Germinal center (tissue), 1 donor: ENCODE results near the gene HSPA13.
"Not testable (repeated sequence)": the region's sequence is repeated elsewhere in the genome, so short reads cannot be mapped to it uniquely, and the experiment has no call there.

Source experiments
- DNase-seq: peaks from one replicate; pipeline ENCODE4 v3.0.0; 2012; ENCODE audit warnings: mixed read lengths, low spot score

The HSPA13 gene, protein sequence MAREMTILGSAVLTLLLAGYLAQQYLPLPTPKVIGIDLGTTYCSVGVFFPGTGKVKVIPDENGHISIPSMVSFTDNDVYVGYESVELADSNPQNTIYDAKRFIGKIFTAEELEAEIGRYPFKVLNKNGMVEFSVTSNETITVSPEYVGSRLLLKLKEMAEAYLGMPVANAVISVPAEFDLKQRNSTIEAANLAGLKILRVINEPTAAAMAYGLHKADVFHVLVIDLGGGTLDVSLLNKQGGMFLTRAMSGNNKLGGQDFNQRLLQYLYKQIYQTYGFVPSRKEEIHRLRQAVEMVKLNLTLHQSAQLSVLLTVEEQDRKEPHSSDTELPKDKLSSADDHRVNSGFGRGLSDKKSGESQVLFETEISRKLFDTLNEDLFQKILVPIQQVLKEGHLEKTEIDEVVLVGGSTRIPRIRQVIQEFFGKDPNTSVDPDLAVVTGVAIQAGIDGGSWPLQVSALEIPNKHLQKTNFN

DNA sequence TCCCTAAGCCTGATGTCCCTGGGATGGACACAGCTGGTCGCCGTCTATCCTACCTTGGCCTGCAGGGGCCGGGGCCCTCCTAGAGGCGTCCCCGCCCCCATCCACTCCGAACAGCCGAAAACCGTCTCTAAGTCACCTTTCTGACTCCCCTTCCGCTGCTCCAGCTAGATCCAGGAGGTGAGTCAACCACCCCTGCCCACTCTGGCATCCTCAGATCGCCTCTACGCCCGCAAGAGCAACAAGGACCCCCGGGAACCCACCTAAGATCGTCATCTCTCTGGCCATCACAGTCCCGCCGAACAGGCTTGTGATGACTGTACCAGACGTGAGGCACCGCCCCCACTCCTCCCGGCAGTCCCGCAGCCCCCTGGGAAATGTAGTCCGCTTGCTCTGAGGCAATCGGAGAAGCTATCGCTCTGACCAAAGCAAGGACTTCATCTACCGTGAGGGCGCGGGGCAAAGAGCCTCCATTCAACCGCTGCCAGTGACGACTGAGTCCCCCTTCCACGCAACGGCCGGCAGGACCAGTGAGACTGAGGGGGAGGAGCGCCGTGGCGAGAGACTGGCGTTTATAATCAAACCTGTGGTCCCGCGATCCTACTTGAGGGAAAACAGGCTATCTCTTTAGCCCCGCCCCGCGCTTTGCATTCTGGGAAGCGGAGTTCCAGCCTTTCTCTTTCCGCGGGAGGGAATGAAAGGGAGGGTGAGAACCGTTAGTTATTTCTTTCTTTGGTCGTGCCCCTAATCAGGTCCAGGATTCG is at the start of gene HSPA13:
TSS of gene HSPA13 (minus strand) at position 312 of the 761 bp plus-strand sequence. CDS start at position 285, 27 bp downstream.
- DNase-seq, result peak; percentile 96

DNA sequence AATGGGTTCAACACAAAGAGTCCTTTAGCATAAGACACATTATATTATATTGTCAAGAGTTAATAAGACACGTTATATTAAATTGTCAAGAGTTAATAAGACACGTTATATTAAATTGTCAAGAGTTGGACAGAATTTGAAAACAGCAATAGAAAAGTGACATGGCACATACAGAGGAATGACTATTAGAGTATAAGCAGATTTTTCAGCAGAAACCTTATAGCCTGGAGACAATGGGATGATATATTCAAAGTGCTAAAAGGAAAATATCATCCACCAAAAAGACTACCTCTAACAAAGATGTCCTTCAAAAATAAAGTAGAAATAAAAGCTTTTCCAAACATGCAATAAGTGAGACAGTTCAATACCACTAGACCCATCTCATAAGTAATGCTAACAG is 36.0 kb upstream of the HSPA13 start:
- DNase-seq, result no peak

DNA sequence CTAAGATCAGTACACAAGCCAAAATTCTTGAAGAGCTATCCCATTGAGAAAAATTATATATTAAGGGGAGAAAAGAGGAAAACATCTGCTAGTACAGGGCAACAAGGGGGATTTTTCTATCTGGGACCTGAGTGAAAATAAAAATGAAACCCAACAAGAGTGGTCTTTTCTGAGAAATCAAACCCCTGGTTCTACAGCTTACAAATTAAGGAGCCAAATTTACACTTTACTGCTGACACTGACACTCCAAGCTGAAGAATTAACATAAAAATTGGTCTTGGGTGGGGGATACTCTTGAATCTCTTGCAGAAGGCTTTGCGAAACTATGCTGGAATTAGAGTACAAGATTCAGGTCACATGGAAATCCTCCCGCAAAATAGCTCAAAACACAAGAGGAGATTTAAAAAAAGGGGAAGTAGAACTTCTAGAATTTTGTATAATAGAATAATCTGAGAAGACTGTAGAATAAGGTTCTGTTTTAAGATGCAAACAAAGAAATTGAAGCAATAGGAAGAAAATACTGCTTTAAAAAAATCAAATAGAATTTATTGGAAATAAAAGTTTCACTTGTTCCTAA is 32.1 kb upstream of the HSPA13 start:
- no peak for DNase-seq

DNA sequence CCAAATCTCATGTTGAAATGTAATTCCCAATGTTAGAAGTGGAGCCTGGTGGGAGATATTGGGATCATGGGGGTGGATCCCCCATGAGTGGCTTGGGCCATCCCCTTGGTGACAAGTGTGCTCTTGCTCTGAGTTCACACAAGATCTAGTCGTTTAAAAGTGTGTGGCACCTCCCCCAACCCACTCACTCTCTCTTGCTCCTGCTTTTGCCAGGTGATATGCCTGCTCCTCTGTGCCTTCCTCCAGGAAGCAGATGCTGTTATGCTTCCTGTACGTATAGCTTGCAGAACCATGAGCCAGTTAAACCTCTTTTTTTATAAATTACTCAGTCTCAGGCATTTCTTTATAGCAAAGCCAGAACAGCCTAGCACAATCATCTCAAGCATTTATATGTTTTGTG is 23.0 kb upstream of the HSPA13 start:
- DNase-seq, result no peak

DNA sequence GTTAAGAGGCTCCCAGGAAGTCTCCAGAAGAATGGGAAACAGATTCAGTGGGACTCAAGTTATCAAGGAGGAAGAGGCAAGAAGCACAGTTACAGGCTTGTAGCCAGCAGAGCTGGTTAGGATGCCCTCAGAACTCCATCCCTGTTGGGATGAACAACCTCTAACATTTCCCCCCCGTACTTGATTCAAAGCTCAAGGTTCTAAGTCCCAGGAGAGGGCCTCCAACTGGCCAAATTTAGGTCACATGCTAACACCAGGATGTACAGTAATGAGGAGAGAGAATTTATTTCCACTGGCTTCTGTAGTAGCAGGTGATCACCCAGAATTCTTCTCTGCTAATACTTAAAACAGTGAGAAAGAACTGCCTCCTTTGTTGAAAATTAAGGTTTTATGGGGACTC is 22.3 kb upstream of the HSPA13 start:
- DNase-seq, result no peak

DNA sequence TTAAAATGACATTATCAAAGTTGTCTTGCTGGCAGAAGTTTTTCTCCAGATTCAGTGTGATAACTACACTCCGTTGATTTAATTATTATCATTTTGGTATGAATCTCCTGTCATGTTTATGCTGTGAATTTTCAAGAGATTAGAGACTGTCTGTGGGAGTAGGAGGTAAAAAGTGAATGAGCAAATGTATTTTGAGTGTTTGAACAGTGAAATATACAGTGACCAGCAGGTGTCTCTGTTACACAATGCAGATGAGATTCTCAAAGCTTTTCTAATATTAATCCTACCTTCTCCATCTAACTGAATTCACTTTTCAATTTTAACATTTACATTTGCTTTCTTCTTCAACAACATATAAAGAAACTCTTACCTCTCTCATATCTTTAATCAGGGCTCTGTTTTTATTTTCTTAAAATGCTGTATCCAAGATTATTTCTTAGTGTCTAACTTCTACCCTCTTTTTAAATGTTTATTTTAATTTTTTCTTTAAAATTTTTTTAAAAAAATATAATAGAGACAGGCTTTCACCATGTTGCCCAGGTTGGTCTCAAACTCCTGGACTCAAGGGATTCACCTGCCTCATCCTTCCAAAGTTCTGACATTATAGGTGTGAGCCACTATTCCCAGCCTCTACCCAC is 20.9 kb upstream of the HSPA13 start:
- peak; percentile 20 for DNase-seq

DNA sequence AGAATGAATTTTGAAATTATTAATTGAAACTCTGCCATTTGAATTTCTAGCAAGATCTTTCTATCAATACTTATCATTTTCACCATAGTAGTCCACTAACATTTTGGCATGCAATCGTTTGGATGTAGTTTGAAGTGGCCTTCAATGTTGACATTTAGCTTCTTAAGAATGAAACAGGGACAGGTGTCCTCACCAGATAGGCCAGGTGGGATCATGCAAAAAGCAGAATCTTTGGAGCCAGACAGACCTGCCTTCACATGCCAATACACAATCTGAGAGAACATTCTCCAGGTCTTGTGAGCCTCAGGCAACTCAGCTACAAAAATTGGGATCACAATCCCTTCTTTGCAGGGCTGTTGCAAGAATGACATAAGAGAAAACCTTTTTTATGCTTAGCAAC is 18.3 kb upstream of the HSPA13 start:
- DNase-seq, result no peak

DNA sequence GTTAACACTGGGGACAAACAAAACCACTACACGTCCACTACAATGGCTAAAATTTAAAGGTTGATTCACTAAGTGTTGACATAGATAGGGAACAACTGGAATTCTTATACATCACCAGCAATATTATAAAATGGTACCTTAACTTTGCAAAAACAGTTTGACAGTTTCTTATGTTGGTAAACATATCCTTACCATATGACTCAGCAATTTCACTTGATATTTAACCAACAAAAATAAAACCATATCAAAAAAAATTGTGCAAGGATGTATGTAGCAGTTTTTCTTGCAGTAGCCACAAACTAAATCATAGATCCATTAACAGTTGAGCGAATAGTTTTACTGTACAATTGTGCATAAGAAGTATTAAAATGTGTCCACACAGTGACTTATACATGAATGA is 5.3 kb upstream of the HSPA13 start:
- no peak for DNase-seq

DNA sequence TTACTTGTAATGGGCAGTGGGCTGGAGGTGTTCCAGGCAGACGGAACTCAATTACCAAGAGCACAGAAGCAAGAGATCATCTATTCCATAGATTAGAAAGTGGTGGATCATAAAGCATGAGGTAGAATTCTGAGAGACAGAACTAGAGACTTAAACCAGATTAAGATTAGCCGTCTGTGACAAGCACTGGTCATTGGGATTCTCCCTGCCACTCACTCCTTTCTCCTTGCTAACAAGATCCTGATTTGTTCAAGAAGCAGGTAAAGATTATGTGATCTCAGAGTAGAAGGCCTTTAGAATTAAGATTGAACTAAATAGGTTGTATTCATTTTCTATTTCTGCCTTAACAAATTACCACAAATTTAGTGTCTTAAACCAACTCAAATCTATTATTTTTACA is 1.5 kb upstream of the HSPA13 start:
- DNase-seq, result no peak

DNA sequence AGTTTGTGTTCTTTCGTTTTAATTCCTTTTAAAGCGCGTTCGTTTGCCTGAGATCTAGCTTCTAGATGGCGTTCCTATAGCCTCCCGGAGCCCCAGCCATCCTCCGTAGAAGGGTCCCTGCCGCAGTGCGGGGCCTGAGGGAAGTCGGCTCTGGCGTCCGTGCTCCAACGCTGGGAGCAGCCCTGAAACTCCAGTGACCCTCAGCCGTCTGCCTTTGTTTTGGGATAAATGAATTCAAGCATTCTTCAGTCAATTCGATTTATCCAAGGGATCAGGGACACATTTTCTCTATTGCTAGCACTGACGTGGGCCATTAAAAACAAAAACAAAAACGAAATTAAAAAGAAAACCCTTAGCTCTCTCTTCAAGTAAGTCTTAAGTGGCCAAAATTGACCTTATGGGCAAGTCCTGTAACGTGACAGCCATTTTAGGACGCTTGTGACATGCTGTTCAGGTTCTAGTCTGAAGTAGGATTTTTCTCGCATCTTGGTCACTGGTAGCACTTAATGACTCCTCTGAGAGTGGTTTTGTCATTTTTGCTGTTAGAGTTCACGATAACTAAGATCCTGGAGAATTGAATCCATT is 742 bp upstream of the HSPA13 start:
- DNase-seq, result no peak

DNA sequence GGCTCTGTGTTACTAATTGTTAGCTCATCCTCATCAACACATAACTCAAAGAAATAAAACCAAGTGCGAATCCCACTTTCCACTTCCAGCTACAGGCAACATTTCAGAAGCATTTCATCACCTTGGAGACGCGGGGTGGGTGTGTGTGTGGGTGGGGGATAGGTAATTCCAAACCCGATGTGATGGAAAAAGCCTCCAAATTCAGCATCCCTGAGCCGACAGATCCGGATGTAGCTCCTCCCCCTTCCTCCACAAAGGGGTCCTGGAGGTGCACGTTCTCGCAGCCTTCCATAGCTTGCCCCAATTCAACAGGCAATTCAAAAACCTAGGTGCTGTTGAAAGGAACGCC is 486 bp downstream of the HSPA13 start:
- DNase-seq, result peak; percentile 45

DNA sequence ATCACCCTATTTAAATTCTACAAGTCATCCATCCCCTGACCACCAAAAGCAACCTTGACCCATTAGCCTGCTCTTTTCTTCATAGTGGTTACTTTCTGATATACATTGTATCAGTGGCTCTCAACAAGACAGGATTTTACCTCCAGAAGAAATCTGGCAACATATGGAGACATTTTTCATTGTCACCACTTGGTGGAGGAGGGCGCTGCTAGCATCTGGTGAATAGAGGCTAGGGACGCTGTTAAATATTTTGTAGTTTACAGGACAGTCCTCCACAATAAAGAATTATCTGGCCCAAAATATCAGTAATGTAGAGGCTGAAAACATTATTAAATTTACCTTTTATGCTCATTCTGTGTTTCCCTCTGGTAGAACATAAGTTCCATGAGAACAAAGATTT is 6.1 kb downstream of the HSPA13 start:
- DNase-seq, result no peak

DNA sequence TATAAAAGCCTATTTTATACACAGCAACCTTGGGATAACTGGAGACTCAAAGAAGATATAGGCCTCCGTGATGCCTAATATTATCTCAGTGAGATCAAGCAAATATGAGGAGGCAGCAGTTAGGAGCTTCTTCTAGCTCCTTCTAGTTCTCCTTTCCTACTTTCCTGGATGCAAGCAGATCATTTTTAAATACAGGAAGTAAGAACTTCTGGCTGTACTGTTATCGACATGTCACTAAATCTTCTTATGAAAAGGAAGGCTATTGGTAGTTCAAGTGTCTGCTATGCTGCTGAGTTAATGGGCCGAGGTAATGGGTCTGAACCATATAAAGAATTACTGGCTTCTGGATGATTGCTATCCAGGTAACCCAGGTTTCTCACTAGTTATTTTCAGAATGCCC is 15.9 kb downstream of the HSPA13 start:
- DNase-seq, result no peak

DNA sequence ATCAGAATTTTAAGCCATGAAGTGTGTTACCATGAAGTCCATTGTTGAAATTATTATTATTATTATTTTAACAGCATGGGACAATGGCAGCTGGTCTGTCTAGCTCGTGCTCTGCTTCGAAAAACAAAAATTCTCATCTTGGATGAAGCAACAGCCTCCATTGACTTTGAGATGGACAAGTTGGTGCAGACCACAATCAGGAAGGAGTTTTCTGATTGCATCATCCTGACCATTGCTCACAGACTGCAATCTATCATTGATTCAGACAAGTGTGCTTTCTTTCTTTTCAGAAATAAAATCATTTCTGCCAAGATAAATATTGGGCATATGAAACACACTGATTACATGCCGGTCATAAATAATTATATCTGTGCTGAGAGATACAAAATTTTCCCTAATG is 21.0 kb downstream of the HSPA13 start:
- DNase-seq, result no peak

DNA sequence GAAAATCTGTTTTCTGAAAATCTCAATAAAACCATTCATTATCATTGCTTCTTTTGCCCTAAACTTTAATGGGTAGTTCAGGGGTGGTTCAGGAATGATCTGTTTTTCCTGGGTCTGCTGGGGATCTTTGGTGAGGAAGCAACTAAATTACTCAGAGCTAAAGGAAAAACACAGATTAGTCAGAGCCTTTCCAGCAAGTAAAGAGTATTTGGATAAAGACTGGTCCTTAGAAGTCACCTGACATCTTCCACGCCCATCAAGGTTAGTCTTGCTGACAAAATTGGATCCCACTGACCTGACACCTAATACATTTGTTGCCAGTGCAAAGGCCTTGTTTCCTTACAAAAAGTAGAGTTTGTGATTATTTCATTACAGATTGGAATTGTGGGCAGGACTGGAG is 24.2 kb downstream of the HSPA13 start:
- no peak for DNase-seq

DNA sequence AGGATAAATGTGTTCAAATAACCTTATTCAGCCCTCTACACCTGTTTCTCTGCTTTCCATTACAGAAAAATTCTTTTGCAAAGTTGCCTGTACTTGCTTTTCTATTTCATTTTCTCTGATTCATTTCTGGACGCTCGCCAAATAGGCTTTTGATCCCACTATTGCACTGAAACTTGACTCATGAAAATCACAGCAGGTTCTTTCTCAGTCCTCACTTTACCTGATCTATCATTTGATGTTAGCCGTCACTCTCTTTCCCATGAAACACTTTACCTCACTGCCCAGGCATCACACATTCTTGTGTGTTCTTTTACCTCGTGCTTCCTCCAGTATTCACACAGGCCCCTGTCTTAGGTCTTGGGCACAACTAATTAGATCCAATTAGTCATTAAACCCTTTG is 26.2 kb downstream of the HSPA13 start:
- DNase-seq, result no peak

DNA sequence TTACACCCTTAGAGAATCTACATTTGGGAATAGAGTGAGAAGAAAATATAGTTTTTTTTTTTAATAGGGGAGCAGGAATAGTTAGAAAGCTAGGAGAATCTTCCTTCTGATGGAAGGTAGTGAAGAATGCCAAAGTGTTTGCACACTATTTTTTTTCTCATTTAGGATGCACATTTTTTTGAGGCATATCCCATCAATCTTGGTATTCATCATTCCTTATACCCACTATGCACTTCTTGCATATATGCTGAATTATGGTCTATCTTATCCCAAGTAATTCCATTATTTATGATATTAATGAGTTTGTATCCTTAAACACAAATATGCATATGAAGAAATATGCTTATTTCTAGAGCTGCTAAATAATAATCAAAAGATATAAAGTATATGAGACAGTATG is 28.4 kb downstream of the HSPA13 start:
- no peak for DNase-seq

DNA sequence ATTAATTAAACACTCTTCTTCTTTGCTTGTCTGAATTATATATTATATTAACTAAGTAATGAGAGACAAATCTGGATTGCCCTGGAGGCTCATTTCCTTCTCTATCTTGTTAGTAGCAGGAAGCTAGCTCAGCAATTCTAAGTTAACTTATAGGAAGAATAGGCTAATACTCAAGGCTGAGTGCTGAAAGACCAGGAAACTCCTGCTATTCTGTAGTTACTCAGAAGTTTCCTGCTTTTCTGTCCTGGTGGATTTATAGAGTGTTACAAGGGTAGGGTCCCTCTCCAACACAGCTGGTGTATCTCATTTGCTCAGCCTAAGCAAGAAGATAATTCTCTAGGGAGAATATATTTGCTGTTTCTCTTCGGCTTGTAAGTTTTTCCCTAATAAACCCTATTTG is 29.2 kb downstream of the HSPA13 start:
- no peak for DNase-seq

DNA sequence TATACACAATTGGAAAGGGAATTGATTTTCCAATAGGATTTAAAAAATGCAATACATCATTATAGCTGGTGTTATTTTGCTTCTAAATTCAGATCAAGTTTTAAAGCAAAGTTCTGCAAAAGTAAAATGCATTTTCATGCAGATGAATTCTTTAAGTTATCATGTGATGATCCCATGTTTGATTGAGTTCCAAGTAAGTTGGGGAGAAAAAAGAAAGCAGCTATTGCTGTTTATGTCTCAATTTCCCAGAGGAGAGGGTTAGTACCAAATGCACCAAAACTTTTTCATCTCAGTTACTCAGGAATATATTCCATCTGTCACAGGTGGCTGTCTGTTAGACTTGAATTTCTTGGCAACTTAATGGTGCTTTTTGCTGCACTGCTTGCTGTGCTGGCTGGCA is 29.7 kb downstream of the HSPA13 start:
- DNase-seq, result no peak

DNA sequence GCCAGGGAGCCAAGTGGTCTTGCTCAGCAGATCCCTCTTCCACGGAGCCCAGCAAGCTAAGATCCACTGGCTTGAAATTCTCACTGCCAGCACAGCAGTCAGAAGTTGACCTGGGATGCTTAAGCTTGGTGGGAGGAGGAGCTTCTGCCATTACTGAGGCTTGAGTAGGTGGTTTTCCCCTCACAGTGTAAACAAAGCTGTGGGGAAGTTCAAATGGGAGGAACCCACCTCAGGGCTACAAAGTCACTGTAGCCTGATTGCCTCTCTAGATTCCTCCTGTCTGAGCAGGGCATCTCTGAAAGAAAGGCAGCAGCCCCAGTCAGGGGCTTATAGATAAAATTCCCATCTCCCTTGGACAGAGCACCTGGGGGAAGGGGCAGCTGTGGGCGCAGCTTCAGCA is 55.6 kb downstream of the HSPA13 start:
- DNase-seq, result not testable (repeated sequence)

DNA sequence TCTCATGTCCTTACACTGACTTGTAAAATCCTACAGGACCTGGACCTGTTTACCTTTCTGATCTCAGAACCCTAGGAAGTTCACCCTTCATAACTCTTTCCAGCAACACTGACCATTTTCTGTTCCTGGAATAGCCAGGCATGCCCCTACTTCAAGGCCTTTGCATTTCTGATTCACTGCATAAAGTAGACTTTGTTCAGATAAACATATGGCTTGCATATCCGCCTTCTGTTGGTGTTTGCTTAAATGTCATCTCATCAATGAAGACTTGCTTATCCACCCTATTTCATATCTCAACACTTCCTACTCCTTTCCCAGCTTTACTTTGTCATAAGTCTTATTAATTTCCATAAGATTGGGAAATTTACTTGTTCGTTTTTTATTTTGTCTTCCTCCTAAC is 57.4 kb downstream of the HSPA13 start:
- no peak for DNase-seq
